Measurements from ENCODE around the gene SLCO1B1.

DNA sequence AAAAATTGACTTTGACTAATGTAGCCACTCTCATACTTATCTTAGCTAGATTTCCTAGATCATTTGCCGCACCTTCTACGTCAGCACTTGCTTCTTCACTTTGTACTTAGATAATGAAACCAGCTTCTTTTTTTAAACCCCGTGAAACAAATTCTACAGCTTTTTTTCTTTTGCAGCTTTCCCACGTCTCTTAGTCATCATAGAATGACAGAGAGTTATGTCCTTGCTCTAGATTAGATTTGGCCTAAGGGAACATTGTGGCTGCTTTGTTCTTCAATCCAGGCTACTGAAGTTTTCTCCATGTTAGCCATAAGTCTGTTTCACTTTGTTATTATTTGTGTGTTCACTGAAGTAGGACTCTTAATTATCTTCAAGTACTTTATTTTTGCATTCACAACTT is 108.9 kb downstream of the SLCO1B1 start:
- TF ChIP-seq CTCF (conservative IDR thresholded peaks at IDR 0.05; ENCODE audit: low read length) (no peak), EZH2phosphoT487 (IDR thresholded peaks at IDR 0.05; ENCODE audit: borderline replicate concordance, low read depth, low read length) (no peak)
